ENCODE data around the gene SAMD4A.

SAMD4A gene

DNA sequence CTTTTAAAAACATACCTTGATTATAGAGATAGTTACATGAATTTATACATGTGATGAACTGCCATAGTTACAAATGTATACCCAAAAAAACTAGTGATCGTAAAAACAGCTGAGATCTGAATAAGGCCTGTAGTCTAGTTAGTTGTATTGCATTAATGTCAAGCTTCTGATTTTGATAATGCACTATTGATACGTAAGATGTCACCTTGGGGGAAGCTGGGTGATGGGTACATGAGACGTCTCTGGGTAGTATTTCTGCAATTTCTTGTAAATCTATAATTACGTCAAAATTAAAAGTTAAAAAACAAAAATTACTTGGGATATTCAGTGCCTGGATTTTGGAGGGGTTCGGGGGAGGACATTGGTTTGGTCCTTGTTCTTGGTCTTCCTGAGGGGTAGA lies 144.4 kb downstream of the SAMD4A start:
- H3K36me3 ChIP-seq (ENCODE audit: control insufficient read depth, insufficient read depth, low read length) = no peaks in the 10 kb centered on the region
- no peak overlapping the region for H3K4me3 ChIP-seq (replicated peaks; ENCODE audit: low read depth, low read length)
- TF ChIP-seq, protein P1, sequence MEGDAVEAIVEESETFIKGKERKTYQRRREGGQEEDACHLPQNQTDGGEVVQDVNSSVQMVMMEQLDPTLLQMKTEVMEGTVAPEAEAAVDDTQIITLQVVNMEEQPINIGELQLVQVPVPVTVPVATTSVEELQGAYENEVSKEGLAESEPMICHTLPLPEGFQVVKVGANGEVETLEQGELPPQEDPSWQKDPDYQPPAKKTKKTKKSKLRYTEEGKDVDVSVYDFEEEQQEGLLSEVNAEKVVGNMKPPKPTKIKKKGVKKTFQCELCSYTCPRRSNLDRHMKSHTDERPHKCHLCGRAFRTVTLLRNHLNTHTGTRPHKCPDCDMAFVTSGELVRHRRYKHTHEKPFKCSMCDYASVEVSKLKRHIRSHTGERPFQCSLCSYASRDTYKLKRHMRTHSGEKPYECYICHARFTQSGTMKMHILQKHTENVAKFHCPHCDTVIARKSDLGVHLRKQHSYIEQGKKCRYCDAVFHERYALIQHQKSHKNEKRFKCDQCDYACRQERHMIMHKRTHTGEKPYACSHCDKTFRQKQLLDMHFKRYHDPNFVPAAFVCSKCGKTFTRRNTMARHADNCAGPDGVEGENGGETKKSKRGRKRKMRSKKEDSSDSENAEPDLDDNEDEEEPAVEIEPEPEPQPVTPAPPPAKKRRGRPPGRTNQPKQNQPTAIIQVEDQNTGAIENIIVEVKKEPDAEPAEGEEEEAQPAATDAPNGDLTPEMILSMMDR (IDR thresholded peaks at IDR 0.05; ENCODE audit: insufficient read depth, low read length, poor library complexity, severe bottlenecking) = no peak
- no peak for DNase-seq (ENCODE audit: extremely low read depth, insufficient read length)
- H3K27me3 ChIP-seq (replicated peaks; ENCODE audit: control insufficient read depth, insufficient read depth, low read length) = no peaks in the 10 kb centered on the region

DNA sequence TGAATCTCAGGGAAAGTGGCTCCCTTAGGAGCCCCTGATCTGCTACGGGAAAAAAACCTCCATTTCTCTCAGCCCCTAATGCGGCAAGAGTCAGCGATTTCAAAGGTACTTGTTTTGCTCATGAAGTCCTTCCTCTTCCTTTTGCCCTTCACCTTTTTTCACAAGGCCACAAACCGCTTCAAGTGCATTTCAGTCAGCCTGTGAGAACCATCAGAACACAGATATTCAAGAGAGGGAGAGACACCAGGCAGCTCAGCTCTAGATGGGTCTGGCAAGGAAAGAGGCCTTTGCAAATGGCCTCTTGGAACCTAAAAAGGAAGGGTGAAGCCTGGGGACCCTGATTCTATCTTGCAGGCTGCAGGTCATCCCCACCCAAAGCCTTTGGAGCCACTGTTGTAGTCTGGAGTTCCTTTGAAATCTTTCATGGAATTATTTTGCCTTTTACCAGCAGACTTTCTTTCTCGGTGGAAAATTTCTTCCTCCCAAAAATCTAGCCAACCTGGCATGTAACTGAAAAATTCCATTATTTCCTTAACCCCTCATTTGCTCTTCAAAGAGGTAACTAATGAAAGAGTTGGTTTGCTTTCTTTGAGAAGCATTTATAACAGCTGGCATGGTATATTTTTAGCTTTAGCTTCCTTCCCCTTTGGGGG lies 145.0 kb downstream of the SAMD4A start:
- DNase-seq (ENCODE audit: extremely low read depth, insufficient read length) = peak; percentile 18
- TF ChIP-seq, protein P1 (IDR thresholded peaks at IDR 0.05; ENCODE audit: insufficient read depth, low read length, poor library complexity, severe bottlenecking) = no peak
- H3K36me3 ChIP-seq (ENCODE audit: control insufficient read depth, insufficient read depth, low read length) = no peaks in the 10 kb centered on the region
- no peaks in the 10 kb centered on the region for H3K27me3 ChIP-seq (replicated peaks; ENCODE audit: control insufficient read depth, insufficient read depth, low read length)
- H3K4me3 ChIP-seq (replicated peaks; ENCODE audit: low read depth, low read length) = no peak overlapping the region

DNA sequence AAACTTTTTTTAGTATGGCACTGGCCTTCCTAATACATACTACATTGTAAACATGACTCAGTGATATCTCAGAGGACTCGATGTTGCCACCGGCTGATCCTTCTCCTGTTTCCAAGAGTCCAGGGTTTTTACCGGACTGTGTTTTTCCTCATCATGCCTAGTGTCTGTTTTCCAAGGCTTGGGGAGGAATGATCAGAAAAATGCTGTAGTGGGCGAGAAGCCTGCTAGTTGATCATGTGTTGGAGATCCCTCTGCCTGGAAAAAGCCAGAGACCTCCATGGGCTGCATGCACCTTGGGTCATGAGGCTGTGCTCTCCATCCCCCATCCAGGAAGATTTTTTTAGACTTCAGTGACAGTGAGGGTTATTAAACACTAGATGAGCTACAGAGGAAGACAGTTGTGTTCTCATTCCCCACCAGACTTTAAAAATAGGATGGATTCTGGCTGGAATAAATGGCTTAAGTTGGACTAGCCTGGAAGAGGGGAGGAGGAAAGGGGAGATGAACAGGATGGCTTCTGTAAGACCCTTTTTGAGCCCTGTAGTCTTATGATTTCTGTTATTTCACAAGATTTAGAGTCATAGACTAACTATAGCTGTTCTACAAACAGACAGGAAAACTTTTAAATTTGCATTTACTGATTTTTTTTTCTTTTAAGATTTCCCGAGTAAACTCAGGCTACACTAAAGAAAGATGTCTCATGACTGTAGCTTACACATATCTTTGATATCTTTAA lies 145.7 kb downstream of the SAMD4A start:
- no peak overlapping the region for H3K4me3 ChIP-seq (replicated peaks; ENCODE audit: low read depth, low read length)
- TF ChIP-seq, protein P1 (IDR thresholded peaks at IDR 0.05; ENCODE audit: insufficient read depth, low read length, poor library complexity, severe bottlenecking) = no peak
- H3K27me3 ChIP-seq (replicated peaks; ENCODE audit: control insufficient read depth, insufficient read depth, low read length) = no peaks in the 10 kb centered on the region
- H3K36me3 ChIP-seq (ENCODE audit: control insufficient read depth, insufficient read depth, low read length) = no peaks in the 10 kb centered on the region
- no peak for DNase-seq (ENCODE audit: extremely low read depth, insufficient read length)

DNA sequence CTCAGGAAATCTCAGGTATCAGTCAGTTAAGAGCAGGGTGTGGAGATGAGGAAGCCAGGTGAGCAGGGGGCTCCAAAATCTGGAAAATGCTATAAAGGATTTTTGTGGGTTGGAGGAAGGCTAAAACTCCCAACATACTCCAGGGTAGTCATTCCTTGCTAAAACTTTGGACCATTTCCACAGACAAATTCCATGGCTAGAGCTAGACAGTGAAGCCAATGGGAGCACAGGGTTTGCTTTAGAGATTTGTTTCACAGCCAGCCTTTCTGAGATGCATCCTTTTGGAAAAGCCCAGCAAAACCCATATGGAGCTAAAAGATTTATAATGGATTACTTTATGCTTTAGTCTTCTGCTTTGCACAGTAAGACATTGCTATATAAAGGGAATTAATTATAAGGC lies 146.5 kb downstream of the SAMD4A start:
- no peak for DNase-seq (ENCODE audit: extremely low read depth, insufficient read length)
- H3K27me3 ChIP-seq (replicated peaks; ENCODE audit: control insufficient read depth, insufficient read depth, low read length) = no peaks in the 10 kb centered on the region
- H3K4me3 ChIP-seq (replicated peaks; ENCODE audit: low read depth, low read length) = no peak overlapping the region
- no peaks in the 10 kb centered on the region for H3K36me3 ChIP-seq (ENCODE audit: control insufficient read depth, insufficient read depth, low read length)
- TF ChIP-seq, protein P1 (IDR thresholded peaks at IDR 0.05; ENCODE audit: insufficient read depth, low read length, poor library complexity, severe bottlenecking) = no peak

DNA sequence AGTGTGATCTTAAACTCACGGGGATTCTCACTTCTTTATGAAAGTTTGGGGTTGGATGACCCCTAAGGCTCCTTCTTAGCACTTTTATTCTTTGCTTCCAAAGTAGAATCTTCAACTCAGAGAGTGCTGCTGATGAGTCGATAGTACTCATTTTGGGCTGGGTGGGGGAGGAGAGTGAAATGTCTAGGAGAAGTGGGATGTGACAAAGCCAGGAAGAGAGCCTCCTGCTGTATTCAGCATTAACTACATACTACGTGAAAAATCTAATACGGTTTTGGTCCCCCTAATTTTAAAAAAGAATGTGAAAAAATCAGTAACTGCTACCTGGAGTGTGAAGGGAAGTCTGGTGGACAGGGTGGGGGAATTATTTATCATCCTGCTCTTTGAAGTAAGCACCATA lies 148.3 kb downstream of the SAMD4A start:
- no peaks in the 10 kb centered on the region for H3K36me3 ChIP-seq (ENCODE audit: control insufficient read depth, insufficient read depth, low read length)
- TF ChIP-seq, protein P1 (IDR thresholded peaks at IDR 0.05; ENCODE audit: insufficient read depth, low read length, poor library complexity, severe bottlenecking) = no peak
- H3K27me3 ChIP-seq (replicated peaks; ENCODE audit: control insufficient read depth, insufficient read depth, low read length) = no peaks in the 10 kb centered on the region
- no peak overlapping the region for H3K4me3 ChIP-seq (replicated peaks; ENCODE audit: low read depth, low read length)
- DNase-seq (ENCODE audit: extremely low read depth, insufficient read length) = no peak

All from GM06990 (cell line).